Activated naive CD4-positive, alpha-beta T cell treated with anti-CD3 and anti-CD28 coated beads, Interleukin-2, amount 10 ng/mL, durations not matched to agents 7 days and 5 days (primary cell): ENCODE data around the gene RAB36.

ENCODE experiments used
- CTCF ChIA-PET: fragments of 350-600 bp; sonication (Branson Sonifier 250); formaldehyde crosslinking; loops from one replicate; lab custom pipeline; 2021; ENCODE audit warnings: antibody characterized with exemption; lab: Charles Lee
- DNase-seq: peaks from one replicate; pipeline ENCODE4 v3.0.0-alpha.2; 2020
- H3K27ac Mint-ChIP-seq: one replicate; pipeline ENCODE4 v1.8.0; 2021; ENCODE audit warnings: mild to moderate bottlenecking, moderate library complexity, mixed read lengths
- H3K27me3 Mint-ChIP-seq: one replicate; pipeline ENCODE4 v1.8.0; 2021; ENCODE audit warnings: mild to moderate bottlenecking, mixed read lengths
- H3K36me3 Mint-ChIP-seq: one replicate; pipeline ENCODE4 v1.8.0; 2021; ENCODE audit warnings: mixed read lengths
- H3K4me1 Mint-ChIP-seq: one replicate; pipeline ENCODE4 v1.8.0; 2021; ENCODE audit warnings: mixed read lengths
- H3K4me3 Mint-ChIP-seq: one replicate; pipeline ENCODE4 v1.8.0; 2021; ENCODE audit warnings: mild to moderate bottlenecking, moderate library complexity, mixed read lengths
- H3K9me3 Mint-ChIP-seq: one replicate; pipeline ENCODE4 v1.8.0; 2021; ENCODE audit warnings: mixed read lengths

Gene RAB36, protein sequence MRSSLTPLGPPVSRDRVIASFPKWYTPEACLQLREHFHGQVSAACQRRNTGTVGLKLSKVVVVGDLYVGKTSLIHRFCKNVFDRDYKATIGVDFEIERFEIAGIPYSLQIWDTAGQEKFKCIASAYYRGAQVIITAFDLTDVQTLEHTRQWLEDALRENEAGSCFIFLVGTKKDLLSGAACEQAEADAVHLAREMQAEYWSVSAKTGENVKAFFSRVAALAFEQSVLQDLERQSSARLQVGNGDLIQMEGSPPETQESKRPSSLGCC

GRCh38 chr22:23144932-23145877, at the start of gene RAB36:
Gene RAB36 (plus strand): TSS chr22:23145477. CDS start chr22:23146617, 1,140 bp downstream.
- Mint-ChIP-seq H3K27me3 (peaks cover 40% of the 10 kb centered on the region), H3K4me1 (peaks cover 51% of the 10 kb centered on the region), H3K27ac (no peak within 1 kb of the TSS), H3K9me3 (no peaks in the 10 kb centered on the region), H3K36me3 (no peaks in the 10 kb centered on the region), H3K4me3 (peak within 1 kb of the TSS; percentile 65)
- CTCF ChIA-PET: no interaction called here
- DNase-seq: peak; percentile 94

- peaks cover 7% of the 10 kb centered on the region for H3K27me3 Mint-ChIP-seq
- no peak overlapping the region for H3K4me3 Mint-ChIP-seq
- no peaks in the 10 kb centered on the region for H3K4me1 Mint-ChIP-seq
- H3K36me3 Mint-ChIP-seq: no peaks in the 10 kb centered on the region
- no peaks in the 10 kb centered on the region for H3K9me3 Mint-ChIP-seq
- no peak for DNase-seq
- CTCF ChIA-PET: no interaction called here
- H3K27ac Mint-ChIP-seq: no peak overlapping the region
Measured at GRCh38 chr22:23095733-23096342, 49.4 kb upstream of the RAB36 start.

DNA sequence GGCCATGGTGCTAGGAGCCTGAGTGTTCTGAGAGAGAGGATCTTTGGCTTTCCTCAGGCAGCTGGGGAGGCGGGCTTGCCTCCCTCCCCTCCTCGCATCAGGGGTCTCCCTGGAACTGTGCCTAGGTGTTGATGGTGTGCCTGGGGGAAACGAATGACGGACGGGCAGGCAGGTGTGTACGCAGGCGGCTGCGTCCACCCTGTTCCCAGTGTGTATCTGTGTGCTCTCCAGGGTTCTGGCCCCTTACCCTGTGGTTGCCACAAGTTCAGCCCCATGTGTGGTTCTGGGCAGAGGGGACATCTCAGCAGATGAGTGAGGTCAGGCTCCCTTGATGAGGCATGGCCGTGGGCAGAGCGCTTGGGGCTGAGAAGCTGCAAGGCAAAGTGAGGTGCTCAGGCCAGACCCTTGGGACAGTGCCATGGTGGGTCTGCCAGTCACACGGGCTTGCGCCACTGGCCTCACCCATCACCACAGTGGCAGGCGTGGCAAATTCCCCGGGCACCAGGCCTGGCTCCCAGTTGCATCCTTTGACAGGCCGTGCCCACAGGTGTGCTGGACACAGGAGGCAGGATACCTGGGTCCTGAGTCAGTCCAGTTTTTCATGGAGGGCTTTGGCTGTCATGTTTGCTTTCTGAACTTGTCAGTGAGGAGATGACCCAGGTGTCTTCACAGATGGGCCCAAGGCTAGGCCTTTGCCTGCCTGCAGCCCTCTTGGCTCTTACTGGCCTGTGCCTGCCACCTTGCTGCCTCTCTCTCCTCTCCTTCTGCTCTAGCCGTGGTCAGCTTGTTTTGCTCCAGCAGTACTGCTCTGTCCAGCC, 47.7 kb upstream of the RAB36 start:
- Mint-ChIP-seq H3K36me3 (no peaks in the 10 kb centered on the region), H3K4me1 (no peaks in the 10 kb centered on the region), H3K27ac (no peak overlapping the region), H3K9me3 (no peaks in the 10 kb centered on the region), H3K4me3 (no peak overlapping the region), H3K27me3 (peaks cover 4% of the 10 kb centered on the region)
- DNase-seq: no peak
- CTCF ChIA-PET: no interaction called here

DNA sequence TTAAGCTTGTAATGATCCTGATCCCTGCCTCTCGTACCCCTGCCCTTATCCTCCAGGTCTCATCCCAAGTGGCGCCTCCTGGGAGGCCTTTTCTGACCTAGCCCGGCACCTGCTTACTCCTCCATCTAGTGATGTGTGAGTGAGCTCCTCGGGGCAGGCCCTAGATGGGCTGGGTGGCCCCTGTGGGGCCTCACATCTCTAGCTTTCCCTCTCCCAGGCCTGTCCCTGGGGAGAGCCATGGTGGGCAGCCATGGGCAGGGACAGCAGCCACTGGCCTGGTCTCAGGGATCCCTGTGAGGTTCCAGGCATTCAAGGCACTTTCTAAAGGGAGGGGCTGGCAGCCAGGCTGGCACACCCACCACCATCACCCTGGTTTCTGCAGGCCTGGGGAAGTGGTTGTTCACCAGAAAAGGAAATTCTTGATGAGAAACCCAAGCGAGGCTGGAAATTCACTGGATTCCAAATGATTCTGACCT, 47.0 kb upstream of the RAB36 start:
- Mint-ChIP-seq H3K9me3 (no peaks in the 10 kb centered on the region), H3K4me3 (no peak overlapping the region), H3K27me3 (peaks cover 3% of the 10 kb centered on the region), H3K4me1 (no peaks in the 10 kb centered on the region), H3K36me3 (no peaks in the 10 kb centered on the region), H3K27ac (no peak overlapping the region)
- CTCF ChIA-PET: no interaction called here
- DNase-seq: no peak

DNA sequence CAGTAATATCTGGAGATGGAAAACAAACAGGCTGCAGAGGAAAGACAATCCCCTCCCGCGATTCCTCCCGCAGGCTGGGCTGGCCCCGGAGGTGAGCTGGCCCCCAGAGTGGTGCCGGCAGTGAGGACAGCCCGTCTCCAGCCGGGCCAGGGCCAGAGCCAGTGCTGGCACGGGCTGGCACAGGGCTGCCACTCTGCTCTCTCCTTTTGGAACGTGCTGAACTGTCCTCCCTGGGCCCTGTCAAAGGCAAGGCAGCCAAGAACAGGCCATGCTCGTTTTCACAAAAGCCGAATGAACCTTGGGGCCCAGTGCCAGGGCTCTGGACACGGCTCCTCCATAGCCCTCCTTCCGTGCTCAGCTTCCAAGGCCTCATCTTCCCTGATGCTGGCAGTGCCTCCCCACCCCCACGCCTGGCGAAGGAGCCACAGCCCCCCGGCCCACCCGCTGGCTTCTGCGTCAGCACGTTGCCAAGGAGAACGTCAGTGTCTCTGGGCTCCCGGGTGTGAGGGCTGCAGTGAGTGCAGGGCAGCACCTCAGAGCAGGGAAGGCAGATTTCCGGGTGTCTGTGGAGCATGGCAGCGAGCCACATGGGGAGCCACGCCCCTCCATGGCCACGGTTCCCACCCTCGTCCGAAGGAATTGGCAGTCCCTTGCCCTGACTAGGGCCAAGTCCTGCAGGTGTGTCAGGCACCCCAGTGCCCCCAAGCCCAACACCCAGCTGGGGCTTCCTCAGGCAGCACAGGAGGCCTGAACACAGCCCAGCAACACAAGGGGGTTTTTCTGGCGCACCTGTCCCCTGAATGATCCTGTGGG, 46.4 kb upstream of the RAB36 start:
- H3K4me3 Mint-ChIP-seq: no peak overlapping the region
- DNase-seq: no peak
- no peak overlapping the region for H3K27ac Mint-ChIP-seq
- no peaks in the 10 kb centered on the region for H3K36me3 Mint-ChIP-seq
- CTCF ChIA-PET: no interaction called here
- no peaks in the 10 kb centered on the region for H3K27me3 Mint-ChIP-seq
- no peaks in the 10 kb centered on the region for H3K9me3 Mint-ChIP-seq
- H3K4me1 Mint-ChIP-seq: no peaks in the 10 kb centered on the region

DNA sequence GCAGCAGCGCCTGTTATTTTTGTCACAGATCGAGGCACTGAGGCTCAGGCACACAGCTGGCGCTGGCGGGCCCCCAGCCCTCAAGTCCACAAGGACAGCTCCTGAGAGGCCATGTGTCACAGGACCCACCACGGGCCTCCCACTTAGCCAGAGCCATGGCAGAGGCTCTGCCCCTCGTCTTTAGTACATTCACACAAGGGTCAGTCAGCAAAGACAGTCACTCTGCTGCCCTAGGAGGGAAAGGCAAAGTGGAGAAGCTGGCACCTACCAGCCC, 45.8 kb upstream of the RAB36 start:
- H3K9me3 Mint-ChIP-seq: no peaks in the 10 kb centered on the region
- DNase-seq: no peak
- no peak overlapping the region for H3K4me3 Mint-ChIP-seq
- H3K4me1 Mint-ChIP-seq: no peaks in the 10 kb centered on the region
- CTCF ChIA-PET: no interaction called here
- H3K27me3 Mint-ChIP-seq: no peaks in the 10 kb centered on the region
- H3K36me3 Mint-ChIP-seq: no peaks in the 10 kb centered on the region
- no peak overlapping the region for H3K27ac Mint-ChIP-seq

GRCh38 chr22:23100124-23100801, 45.0 kb upstream of the RAB36 start:
- no peak for DNase-seq
- Mint-ChIP-seq H3K36me3 (no peaks in the 10 kb centered on the region), H3K4me1 (no peaks in the 10 kb centered on the region), H3K27ac (no peak overlapping the region), H3K27me3 (no peaks in the 10 kb centered on the region), H3K9me3 (no peaks in the 10 kb centered on the region), H3K4me3 (no peak overlapping the region)
- CTCF ChIA-PET: interaction anchor here (1.0 kb wide), 1 partner anchor 28 kb away, joined by 4 read pairs; no protein-coding TSS in a partner anchor

DNA sequence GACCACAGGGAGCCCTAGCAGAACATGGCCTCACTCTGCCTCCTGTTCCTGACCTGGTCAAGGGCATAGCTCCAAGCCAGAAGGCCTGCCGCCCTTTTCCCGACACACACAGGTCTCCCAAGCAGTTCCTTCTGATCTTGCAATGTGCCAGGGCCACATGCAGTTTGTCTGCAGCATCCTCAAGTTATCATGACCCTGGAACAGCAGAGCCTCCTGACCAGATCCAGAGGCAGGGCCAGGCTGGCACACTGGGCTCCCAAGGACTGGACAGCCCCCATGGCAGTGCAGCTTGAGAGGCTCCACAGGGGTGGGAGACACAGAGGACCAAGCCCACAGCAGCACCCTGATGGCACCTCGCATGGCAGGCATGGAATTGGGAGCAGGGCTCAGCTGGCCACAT, 43.8 kb upstream of the RAB36 start:
- Mint-ChIP-seq H3K27ac (no peak overlapping the region), H3K36me3 (no peaks in the 10 kb centered on the region), H3K9me3 (no peaks in the 10 kb centered on the region), H3K4me1 (no peaks in the 10 kb centered on the region), H3K27me3 (no peaks in the 10 kb centered on the region), H3K4me3 (no peak overlapping the region)
- CTCF ChIA-PET: interaction anchor here (1.0 kb wide), 1 partner anchor 27 kb away, joined by 4 read pairs; no protein-coding TSS in a partner anchor
- DNase-seq: no peak

GRCh38 chr22:23102002-23102655, 43.1 kb upstream of the RAB36 start:
- no peak overlapping the region for H3K27ac Mint-ChIP-seq
- no peaks in the 10 kb centered on the region for H3K36me3 Mint-ChIP-seq
- H3K4me3 Mint-ChIP-seq: no peak overlapping the region
- no peaks in the 10 kb centered on the region for H3K4me1 Mint-ChIP-seq
- no peak for DNase-seq
- H3K9me3 Mint-ChIP-seq: no peaks in the 10 kb centered on the region
- no peaks in the 10 kb centered on the region for H3K27me3 Mint-ChIP-seq
- CTCF ChIA-PET: no interaction called here

DNA sequence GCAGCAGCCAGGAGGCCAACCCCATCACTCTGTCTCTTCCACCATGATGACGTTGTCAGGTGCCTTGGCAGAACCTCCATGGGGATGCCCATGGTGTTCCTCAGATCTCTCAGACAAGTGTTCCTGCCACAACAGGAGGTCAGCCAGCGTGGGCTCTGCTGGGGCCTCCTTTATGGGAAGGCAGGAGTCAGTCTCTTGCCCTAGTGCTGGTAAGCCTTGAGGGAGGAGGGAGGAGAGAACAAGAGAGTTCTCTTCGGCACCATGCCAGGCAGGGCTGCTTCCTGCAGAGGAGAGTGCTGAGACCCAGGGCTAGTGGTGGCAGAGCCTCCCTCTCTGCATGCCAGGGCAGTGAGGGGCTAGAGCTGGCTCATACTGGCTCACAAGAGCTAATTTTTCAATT, 42.5 kb upstream of the RAB36 start:
- no peak overlapping the region for H3K27ac Mint-ChIP-seq

DNA sequence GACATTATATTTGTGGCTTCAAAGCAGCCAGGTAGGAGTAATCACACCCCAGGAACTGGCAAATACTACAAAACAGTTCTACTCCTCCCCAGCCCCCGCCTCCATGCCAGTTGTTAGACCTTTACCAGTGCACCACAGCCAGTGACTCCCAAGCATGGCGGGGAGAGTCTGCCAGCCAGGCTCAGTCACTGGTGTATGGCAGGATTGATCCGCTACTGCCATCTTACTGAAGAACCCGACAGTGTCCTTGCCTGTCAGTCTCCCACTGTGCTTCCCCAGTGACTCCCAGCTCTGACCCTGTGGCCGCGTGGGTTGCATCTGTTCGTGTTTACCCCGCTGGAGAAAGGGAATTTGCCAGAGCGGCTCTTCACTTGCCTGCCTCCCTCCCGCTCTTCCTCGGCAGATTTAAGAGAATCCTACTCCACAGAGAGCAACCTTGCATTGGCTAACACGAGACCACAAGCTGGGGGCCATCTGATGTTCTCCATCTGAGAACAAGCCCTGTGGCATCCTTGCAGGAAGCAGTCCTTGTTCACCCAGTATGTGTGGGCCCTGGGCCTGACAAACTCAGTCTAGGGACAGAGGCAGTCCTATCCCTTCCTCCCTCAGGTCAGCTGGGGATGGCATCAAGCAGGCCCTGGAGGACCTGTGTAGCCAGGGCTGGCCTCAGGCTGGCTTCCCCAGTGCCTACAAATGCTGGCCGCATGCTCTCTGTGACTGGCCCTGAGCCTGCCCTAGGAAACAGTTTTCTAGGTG, 41.9 kb upstream of the RAB36 start:
- no peaks in the 10 kb centered on the region for H3K9me3 Mint-ChIP-seq
- H3K4me1 Mint-ChIP-seq: no peaks in the 10 kb centered on the region
- H3K4me3 Mint-ChIP-seq: no peak overlapping the region
- no peaks in the 10 kb centered on the region for H3K27me3 Mint-ChIP-seq
- no peak overlapping the region for H3K27ac Mint-ChIP-seq
- CTCF ChIA-PET: no interaction called here
- no peaks in the 10 kb centered on the region for H3K36me3 Mint-ChIP-seq
- DNase-seq: no peak

More for the DNA sequence above, 42.5 kb upstream of the RAB36 start:
- CTCF ChIA-PET: no interaction called here
- Mint-ChIP-seq H3K4me1 (no peaks in the 10 kb centered on the region), H3K36me3 (no peaks in the 10 kb centered on the region), H3K27me3 (no peaks in the 10 kb centered on the region), H3K9me3 (no peaks in the 10 kb centered on the region), H3K4me3 (no peak overlapping the region)
- DNase-seq: no peak
